ENCODE results near the gene OR2T2.
"Not testable (repeated sequence)": the region's sequence is repeated elsewhere in the genome, so short reads cannot be mapped to it uniquely, and the experiment has no call there.

OR2T2 gene, protein sequence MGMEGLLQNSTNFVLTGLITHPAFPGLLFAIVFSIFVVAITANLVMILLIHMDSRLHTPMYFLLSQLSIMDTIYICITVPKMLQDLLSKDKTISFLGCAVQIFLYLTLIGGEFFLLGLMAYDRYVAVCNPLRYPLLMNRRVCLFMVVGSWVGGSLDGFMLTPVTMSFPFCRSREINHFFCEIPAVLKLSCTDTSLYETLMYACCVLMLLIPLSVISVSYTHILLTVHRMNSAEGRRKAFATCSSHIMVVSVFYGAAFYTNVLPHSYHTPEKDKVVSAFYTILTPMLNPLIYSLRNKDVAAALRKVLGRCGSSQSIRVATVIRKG

DNA sequence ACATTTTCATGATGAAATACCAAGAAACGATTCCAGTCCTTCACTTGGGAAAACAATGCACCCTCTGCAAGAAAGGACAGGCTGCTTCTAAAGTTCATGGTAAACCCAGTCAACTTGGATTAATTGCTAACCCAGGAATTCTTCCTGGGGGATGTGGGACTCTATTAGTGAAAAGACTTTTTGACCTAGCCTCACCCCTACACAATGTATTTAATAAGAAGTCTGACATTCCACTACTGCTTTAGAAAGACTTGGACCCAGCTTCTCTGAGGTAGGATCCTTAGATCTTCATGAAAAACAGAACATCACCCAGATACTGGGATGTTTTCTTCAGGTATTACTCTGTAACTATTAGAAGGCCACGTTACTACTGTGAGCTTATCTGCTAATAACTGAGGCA is at the start of gene OR2T2:
Gene OR2T2, plus strand, starts transcription at position 239 of the 400 bp plus-strand sequence. CDS start 7,161 bp downstream, outside the sequence.
- DNase-seq: not testable (repeated sequence)

DNA sequence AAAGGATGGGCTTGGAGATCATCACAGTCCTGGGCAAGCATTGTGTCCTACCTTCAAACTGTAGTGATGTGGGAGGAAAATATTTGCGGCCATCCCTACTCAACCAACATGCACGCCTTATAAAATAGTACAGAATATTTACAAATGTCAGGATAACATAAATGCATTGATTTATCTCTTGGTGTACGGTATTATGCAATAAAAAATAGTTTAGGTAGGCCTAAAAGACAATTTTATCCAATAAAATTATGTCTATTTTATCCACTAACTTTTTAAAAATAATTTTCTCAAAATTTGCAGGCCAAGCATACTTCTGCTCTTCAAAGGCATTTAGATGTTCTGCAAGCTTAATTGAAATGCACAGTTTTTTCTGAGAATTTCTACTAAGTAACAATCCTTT is 42.7 kb upstream of the OR2T2 start, which contains the start of gene OR2T1:
Gene OR2T1, plus strand, starts transcription at position 301 of the 400 bp plus-strand sequence. CDS start 3,100 bp downstream, outside the sequence.
- DNase-seq: no peak

DNA sequence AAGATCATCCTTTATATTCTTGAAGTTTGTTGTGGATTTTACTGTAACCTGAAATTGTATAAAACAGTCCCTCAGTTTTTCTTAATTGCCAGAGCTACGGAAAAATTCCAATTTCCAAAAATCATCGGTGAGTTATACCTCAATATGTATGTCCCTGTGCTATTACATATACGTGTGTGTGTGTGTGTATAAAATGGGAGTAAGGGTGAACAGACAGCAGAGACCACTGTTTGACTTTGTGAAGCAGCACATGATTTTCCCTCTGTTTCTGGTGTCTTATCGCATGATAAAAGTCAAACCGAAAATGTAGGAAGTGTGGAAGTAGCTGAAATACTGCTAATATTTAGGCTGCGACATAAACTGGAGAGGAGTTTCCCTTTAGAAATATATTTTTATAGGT is 41.4 kb upstream of the OR2T2 start:
- no peak for DNase-seq

DNA sequence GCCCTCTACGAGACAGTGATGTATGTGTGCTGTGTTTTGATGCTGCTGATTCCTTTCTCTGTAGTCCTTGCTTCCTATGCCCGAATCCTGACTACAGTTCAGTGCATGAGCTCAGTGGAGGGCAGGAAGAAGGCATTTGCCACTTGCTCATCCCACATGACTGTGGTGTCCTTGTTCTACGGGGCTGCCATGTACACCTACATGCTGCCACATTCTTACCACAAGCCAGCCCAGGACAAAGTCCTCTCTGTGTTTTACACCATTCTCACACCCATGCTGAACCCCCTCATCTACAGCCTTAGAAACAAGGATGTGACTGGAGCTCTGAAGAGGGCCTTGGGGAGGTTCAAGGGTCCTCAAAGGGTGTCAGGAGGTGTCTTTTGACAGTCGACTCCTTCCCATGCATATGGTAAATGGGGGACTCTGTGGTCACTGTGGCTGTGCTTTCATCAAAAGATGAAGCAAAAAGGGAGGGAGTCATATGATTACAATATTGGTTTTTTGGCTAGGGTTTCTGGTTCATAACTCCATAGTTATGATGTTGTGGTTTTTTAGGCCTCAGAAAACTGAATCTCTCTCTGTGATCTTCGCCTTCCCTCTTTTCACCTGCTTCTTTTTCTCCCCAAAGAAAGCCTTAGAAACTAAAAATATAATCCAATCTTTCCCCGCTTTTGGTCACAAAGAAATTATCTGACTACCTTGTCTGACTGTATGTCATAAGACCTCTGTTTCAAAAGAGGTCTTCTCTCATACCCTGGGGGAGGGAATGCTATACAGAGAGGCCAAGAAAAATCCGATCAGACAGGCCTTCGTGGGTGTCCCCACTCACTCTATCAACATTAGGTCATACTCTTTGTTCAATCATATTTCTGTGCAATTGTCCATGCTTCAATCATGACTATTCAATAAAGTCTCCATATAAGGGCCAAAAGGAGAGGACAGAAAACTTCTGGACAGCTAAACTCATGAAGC is 38.4 kb upstream of the OR2T2 start:
- DNase-seq: no peak

DNA sequence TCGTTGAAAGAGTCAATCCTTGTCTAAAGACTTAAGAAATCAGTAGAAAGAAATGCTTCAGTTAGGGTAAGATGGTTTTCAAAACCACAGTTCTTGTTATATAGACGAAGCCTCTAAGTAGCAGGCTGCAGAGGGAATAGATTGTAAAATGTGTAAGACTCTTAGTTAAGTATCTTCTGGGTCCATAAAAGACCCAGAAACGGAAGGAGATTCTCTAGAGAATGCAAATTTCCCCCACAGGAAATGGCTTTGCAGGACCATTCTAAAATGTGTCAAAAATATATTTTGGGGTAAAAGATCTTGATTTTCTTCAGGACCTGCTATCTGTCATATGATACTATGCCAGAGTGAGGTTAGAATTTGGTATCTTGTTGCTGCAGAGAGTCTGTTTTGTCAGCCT is 29.2 kb upstream of the OR2T2 start:
- no peak for DNase-seq

DNA sequence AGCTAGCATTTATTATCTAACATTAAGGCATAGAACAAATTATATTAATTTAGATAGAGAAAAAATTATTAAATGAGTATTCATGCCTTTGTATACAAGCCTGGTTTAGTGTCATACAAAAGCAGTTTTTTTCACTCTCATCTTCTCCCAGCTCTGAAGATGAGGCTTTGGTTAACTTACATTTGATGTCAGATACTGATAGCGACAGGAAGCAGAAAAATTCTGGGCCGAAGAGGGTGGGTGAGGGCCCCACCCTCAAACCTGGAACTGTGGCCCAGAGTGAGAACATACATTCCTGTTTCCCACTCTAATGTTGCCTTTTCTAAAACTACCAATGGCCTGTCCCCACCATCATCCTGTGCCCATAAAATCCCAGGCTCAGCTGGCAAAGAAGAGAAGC is 27.6 kb upstream of the OR2T2 start:
- DNase-seq: no peak

DNA sequence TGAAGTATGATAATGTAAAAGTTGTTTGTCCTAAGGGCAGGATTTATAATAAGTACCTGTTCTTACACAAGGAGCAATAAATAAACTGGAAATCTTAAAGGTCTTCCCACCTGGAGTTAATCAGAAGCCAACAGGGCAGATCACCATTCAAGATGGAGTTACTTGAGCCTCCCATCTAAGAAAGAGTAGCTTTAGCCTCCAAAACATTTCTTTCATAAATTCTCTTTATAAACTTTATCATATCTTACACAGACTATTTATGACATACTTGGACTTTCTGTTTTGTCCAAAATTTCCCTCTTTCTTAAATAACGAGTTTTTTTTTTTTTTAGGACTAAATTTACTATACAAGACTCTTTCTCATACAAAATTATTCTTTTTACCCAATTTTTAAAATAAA is 24.1 kb upstream of the OR2T2 start:
- DNase-seq: no peak

DNA sequence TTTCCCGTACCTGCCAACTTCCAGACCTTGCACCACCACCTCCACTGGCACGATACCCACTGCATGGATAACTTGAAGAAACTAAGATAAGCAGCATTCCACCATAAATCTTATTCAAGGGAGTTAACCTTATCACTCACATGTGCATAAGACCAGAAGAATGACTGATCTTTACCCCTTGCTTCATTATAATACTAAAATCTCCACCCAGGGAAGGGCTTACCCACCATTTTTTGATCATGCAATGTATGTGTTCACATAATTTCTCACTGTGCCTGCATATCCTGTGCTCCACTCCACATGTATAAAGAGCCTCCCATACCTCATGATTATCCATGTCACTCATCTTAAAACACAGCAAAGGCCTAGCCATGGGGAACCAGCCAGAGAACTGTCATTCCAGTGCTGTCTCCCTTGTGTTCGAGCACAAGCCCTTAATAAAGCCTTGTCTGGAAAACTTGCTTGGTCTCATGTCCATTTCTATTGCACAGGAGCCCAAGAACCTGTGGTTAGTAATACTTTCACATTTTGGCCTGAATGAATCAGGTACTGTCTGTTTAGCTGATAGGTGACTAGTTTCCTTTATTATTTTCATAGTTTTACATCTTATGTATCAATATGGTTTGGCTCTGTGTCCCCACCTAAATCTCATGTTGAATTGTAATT is 17.8 kb upstream of the OR2T2 start:
- not testable (repeated sequence) for DNase-seq

DNA sequence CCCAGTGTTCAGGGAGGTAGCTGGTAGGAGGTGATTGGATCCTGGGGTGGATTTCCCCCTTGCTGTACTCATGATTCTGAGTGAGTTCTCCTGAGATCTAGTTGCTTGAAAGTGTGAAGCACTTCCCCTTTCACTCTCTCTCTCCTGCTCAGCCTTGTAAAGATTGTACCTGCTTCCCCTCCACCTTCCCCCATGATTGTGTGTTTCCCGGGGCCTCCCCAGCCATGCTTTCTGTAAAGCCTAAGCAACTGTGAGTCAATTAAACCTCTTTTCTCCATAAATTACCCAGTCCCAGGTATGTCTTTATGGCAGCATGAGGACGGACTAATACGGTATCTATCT is 17.3 kb upstream of the OR2T2 start:
- not testable (repeated sequence) for DNase-seq

DNA sequence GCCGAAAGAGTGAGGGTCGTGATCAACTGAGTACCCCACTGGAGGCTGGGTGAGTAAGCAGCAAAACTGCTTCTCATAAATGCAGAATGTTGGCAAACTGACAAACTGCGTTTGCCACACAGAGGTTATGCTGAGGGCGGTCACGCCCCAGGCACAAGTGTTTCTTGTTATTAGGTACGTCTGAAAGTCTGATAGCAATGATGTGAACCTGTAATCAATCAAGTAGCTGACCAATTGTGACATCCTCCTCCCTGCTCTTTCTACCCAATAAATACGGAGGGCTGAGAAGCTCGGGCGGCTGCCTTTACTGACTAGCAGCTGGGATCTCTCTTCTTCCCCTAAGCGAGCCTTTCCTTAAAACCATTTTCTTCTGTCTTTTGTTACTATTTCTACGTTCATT is 13.8 kb upstream of the OR2T2 start:
- not testable (repeated sequence) for DNase-seq

DNA sequence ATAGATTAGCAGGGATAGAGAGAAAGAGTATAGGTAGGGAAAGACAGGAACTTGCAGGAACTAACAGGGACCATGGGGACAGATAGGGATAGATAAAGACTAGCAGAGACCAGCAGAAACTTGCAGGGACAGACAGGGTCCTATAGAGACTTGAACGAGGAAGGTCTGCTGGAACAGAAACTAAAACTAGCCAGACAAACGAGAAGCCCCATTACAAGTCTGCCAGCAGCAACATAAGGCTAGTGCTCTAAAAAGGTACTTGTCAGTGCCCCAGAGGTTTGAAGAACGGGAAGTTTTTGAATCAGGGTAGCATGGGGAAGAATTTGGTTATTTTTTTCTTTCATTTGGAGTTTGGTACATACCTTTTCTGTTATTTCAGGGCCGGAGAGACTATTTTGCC is 13.2 kb upstream of the OR2T2 start:
- DNase-seq: not testable (repeated sequence)

DNA sequence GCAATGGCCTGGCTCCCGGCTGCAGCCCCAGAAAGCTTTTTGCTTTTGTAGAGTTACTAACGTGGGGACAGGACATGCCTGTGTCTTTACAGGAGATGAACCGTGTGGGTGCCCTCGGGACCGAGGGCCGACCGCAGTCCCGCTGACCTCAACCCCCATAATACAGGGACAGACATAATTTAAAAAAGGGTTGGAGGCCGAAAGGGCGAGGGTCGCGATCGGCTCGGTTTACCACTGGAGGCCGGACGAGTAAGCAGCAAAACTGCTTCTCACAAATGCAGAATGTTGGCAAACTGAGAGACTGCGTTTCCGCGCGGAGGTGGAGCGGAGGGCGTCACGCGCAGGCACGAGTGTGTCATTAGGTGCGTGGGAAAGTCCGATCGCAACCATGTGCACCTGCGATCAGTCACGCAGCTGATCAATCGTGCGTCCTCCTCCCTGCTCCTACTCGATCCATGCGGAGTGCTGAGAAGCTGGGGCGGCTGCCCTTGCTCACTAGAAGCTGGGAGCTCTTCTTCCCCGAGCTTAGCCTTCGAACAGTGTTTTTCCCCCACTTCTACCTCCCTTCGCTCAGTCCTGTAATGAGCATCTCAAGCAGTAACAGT is 11.5 kb upstream of the OR2T2 start:
- DNase-seq: not testable (repeated sequence)

DNA sequence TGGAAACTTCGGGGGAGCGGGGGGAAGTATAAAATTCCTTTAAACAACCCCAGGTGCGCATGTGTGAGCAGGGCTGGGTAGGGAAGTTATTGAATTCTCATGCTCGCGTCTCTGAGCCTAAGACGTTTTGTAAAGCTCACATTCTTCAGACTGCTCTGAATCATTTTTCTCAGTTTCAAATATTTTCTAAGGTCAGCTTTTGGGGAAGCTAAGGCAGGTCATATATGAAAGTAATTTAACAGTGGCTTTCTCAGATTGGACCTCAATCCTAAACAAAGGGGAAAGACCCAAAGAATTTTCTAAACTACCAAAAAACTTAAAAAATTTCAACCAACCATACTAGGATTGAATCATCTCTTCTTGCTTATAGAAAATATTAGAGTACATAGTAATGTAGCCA is 10.5 kb upstream of the OR2T2 start:
- not testable (repeated sequence) for DNase-seq

DNA sequence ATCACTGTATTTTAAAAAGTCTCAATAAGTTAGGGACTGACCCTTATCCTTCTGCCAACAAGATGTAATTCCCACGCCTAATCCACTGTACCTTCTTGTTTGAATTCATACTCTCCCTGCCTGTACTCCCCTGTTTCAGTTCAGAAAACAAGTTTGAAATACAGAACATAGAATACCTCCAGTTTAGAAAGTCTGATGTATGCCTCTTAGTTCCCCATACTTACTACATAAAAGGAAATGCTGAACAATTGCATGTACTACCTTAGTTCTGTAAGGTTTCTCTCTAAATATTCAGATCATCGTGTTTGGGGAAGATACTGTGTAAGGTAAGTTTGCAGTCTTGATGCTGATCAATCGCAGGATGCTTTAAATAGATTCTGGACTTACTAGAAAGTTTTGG is 9.1 kb upstream of the OR2T2 start:
- not testable (repeated sequence) for DNase-seq

DNA sequence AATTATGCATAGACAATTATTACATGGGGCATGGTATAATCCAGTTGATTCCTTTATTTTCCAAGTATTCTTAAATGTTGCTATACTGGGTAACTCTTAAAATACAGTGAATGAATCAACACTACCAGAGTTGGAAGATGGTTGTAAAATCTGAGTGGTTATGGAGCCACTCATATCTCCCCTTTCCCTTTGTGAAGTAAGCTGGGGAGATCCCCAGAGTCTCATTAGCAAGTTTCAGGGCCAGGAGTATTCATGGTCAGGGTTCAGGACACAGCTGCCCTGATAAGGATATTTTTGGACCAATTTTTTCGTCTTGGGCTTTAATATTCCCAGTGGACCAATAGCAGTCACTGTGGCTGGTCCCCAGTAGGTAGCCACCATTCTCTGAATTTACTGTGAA is 6.8 kb upstream of the OR2T2 start:
- DNase-seq: not testable (repeated sequence)

DNA sequence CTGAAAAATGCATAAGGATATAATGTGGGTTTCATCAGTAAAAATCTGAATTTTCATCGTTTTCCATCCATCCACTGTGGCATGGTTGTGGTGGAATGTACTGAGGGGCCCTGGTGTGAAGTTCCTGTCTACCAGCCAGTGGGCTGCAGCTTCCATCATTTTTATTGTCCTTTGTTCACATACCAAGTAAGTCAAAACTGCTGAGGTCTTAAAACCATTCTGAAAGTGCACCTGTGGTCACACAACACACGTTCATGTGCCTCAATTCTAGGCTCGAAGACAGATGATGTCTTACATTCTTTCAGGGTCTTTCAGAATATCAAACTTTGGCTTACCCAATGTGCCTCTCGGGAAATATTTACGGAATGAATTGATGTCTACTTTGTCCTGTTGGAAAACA is 6.2 kb upstream of the OR2T2 start:
- not testable (repeated sequence) for DNase-seq

DNA sequence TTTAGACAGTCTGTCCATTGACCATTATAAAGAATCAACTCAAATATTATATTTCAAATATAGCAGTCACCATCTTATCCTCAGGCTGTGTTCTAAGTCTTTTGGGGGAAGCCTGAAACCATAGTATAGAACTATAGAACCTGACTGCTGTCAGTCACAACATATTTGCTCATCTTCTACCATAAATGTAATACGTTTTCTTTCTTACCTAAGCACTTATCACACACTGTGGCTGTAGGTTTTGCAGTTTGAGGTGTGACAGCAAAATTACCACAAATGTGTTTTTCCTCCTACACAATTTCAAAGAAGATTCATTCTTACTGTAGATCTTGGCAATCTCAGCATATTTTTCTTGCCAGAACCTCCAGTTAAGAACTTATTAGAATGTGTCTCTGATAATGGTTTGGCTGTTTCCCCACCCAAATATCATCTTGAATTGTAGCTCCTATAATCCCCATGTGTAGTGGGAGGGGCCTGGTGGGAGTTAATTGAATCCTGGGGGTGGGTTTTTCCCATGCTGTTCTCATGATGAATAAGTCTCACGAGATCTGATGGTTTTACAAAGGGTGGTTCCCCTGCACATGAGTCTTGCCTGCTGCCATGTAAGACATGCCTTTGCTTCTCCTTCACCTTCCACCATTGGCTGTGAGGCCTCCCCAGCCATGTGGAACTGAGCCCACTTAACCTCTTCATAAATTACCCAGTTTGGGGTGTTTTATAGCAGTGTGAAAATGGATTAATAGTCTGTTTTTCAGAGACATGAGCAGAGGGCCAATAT is 2.7 kb upstream of the OR2T2 start:
- DNase-seq: not testable (repeated sequence)

DNA sequence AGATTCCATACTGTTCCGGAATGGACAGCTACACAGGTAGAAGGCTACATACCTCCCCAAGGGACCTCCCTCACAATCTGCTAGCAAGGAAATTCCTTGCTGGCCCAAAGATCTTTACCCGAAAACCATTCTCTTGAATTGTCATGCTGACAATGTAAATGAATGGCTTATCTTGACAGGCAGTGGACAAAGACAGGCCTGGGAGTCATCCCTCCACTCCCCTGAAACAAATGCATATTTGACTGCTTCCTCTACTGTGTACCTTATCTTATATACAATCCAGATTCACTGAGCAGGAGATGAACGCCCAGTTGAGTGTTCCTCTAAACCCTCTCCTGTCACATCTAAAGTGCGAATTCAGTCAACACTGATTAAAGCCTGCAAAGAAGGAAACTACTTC is 834 bp upstream of the OR2T2 start:
- not testable (repeated sequence) for DNase-seq

DNA sequence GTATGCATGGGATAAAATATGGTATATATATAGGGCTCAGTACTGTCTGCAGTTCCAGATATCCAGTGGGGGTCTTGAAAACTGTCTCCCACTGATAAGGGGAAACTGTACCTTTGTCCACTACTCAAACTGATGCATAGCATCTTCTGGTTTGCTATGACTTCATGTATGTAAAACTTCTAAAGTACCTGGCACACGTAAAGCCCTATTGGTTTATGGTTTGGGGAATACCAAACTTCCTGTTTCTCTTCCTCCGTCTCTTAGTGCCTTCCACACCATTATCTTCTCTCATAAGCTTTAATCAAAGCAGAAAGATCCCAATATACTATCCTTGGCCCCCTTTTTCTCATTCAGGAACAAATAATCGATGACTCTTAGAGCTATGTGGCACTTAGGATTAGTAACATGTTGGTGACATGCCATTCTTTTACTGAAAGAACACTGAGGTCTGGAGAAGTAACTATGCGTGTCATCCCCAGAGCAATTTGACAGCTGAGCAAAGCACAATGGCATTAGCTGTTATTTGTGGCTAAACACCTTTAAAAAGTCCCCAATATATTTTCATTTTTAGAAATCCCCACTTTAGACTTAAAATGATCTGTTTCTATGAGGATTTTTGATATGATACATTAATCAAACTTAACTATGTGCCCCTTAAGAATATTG is 3.1 kb downstream of the OR2T2 start:
- not testable (repeated sequence) for DNase-seq

DNA sequence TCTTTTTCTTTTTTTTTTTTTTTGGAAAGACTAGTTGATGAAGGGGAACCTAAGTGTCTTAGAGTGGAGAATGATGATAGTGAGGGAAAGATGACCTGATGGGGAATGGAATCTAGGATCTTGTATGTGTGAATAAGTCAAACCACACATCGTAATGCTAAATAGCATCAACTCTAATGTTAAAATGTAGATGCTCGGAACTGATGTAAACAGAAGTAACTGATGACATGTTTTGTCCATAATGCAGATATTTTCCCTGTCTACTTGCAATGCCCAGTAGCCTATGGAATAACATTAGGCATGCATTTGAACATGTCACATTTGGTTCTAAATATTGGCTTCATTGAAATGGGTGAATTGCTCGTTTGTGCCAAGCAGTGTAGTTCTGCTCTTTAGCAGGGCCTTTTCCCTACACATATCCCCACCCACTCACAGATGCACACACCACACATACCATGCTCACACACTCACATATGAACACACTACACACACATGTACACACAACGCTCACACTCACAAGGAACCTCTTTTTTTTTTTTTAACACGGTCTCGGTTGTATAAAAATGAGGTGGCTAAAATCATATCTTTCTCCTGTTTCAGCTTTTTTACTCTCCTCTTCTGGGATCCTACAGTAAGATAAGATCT is 4.5 kb downstream of the OR2T2 start:
- not testable (repeated sequence) for DNase-seq
